LNCaP clone FGC (cell line): ENCODE data around the gene LRRC28.
A peak's percentile ranks its signal among the peaks of the same experiment; 100 is the strongest.

Experiments
- DNase-seq: peaks from one replicate; pipeline ENCODE4 v3.0.0-alpha.2; 2011; ENCODE audit warnings: low read depth
- H3K4me3 ChIP-seq: 2 replicates; pipeline ENCODE4 v1.5.1; 2011; ENCODE audit warnings: mild to moderate bottlenecking, low read depth, low read length, control low read depth
- CTCF ChIP-seq: IDR thresholded peaks from 2 replicates; pipeline ENCODE4 v1.5.1; 2012; ENCODE audit warnings: mild to moderate bottlenecking; ENCODE audit not compliant: control insufficient read depth, insufficient read depth; ENCODE audit errors: extremely low read depth

The LRRC28 gene

GRCh38 chr15:99250857-99251841 is at the start of gene LRRC28:
TSS of gene LRRC28 (plus strand) at chr15:99251481. CDS start at chr15:99255958, 4,477 bp downstream.
- peak; percentile 98 for DNase-seq
- 0 out of 2 replicates have a peak, but pooled peaks have one; percentile 1 for TF ChIP-seq CTCF
- peak within 1 kb of the TSS; percentile 79 for H3K4me3 ChIP-seq

GRCh38 chr15:99202176-99202552 is 49.1 kb upstream of the LRRC28 start:
- no peak overlapping the region for H3K4me3 ChIP-seq
- DNase-seq: no peak
- TF ChIP-seq CTCF: no peak

- H3K4me3 ChIP-seq: no peak overlapping the region
- no peak for TF ChIP-seq CTCF
- DNase-seq: no peak
Measured at GRCh38 chr15:99207672-99208071, 43.6 kb upstream of the LRRC28 start.

- DNase-seq: no peak
- no peak for TF ChIP-seq CTCF
- H3K4me3 ChIP-seq: no peak overlapping the region
Measured at GRCh38 chr15:99209326-99209725, 42.0 kb upstream of the LRRC28 start.

- DNase-seq: no peak
- H3K4me3 ChIP-seq: no peak overlapping the region
- TF ChIP-seq CTCF: no peak
Measured at GRCh38 chr15:99210334-99210733, 40.9 kb upstream of the LRRC28 start.

GRCh38 chr15:99211926-99212325 is 39.4 kb upstream of the LRRC28 start:
- DNase-seq: no peak
- H3K4me3 ChIP-seq: no peak overlapping the region
- TF ChIP-seq CTCF: no peak
